Renal cortex interstitium (tissue), 11 donors: ENCODE data around the gene GLDC. TPM values are rescaled to one million over a fixed set of nuclear protein-coding genes. Genes with fewer than 3 reads are reported as not detected.
A peak's percentile ranks its signal among the peaks of the same experiment; 100 is the strongest.

Experiments used
- DNase-seq, 11 donors: peaks; one replicate each; pipeline ENCODE4 v3.0.0-alpha.2; 2013; ENCODE audit warnings: low read depth in 9 of 11, low spot score in 4 of 11; ENCODE audit errors: extremely low read depth in 1 of 11
- polyA plus RNA-seq, 3 donors: library from polyadenylated mRNA; unstranded; fragments of 120-200 nt; gene quantifications; one replicate each; pipeline ENCODE4 v1.2.1, GENCODE V29; 2013; ENCODE audit not compliant: insufficient read length in 3 of 3

GLDC gene
- polyA plus RNA-seq, 3 donors: 18.8 to 21.4 (median 19.0) TPM

- no peak for DNase-seq
Observed at GRCh38 chr9:6590772-6591384, 54.7 kb downstream of the GLDC start.

- DNase-seq: no peak
Observed at GRCh38 chr9:6590334-6590733, 55.2 kb downstream of the GLDC start.

GRCh38 chr9:6584881-6585597 is 60.5 kb downstream of the GLDC start:
- DNase-seq: peak in 6 of 11 donors; percentile 6 to 28 (median 16)

GRCh38 chr9:6581253-6581652 is 64.3 kb downstream of the GLDC start:
- DNase-seq: no peak

GRCh38 chr9:6579613-6580012 is 65.9 kb downstream of the GLDC start:
- no peak for DNase-seq

GRCh38 chr9:6576987-6577386 is 68.5 kb downstream of the GLDC start:
- DNase-seq: no peak

- no peak for DNase-seq
Observed at GRCh38 chr9:6575324-6576034, 70.0 kb downstream of the GLDC start.

GRCh38 chr9:6567140-6567591 is 78.4 kb downstream of the GLDC start:
- DNase-seq: no peak

GRCh38 chr9:6566409-6567139 is 79.0 kb downstream of the GLDC start:
- no peak for DNase-seq

- DNase-seq: no peak
Observed at GRCh38 chr9:6565312-6565711, 80.2 kb downstream of the GLDC start.

GRCh38 chr9:6564868-6565267 is 80.7 kb downstream of the GLDC start:
- no peak for DNase-seq

- DNase-seq: no peak
Observed at GRCh38 chr9:6564360-6564759, 81.2 kb downstream of the GLDC start.

GRCh38 chr9:6562871-6563430 is 82.6 kb downstream of the GLDC start:
- no peak for DNase-seq

- DNase-seq: no peak
Observed at GRCh38 chr9:6562201-6562600, 83.3 kb downstream of the GLDC start.

- DNase-seq: no peak
Observed at GRCh38 chr9:6557883-6558616, 87.5 kb downstream of the GLDC start.

- DNase-seq: no peak
Observed at GRCh38 chr9:6553866-6554265, 91.7 kb downstream of the GLDC start.

GRCh38 chr9:6552498-6553121 is 92.9 kb downstream of the GLDC start:
- DNase-seq: no peak

GRCh38 chr9:6552033-6552432 is 93.5 kb downstream of the GLDC start:
- DNase-seq: no peak
